NCI-H1048 (cell line): Measurements from ENCODE around the gene MAMSTR.
A peak's percentile ranks its signal among the peaks of the same experiment; 100 is the strongest.
"Not testable (repeated sequence)": the region's sequence is repeated elsewhere in the genome, so short reads cannot be mapped to it uniquely, and the experiment has no call there.

Source experiments
- DNase-seq: peaks from one replicate; lab custom pipeline; 2025; lab: John Stamatoyannopoulos, UW

The MAMSTR gene

DNA sequence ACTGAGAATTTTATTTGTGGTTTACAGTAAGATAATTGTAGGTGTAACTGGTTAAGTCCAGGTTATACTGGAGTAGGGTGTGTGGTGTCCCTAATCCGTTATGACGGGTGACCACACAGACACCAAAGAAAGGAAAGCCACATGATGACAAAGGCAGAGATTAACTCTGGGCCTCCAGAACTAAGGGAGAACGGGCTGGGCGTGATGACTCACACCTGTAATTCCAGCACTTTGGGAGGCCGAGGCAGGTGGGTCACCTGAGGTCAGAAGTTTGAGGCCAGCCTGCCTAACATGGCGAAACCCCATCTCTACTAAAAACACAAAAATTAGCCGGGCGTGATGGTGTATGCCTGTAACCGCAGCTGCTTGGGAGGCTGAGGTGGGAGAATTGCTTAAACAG lies 33.9 kb downstream of the MAMSTR start:
- no peak for DNase-seq

DNA sequence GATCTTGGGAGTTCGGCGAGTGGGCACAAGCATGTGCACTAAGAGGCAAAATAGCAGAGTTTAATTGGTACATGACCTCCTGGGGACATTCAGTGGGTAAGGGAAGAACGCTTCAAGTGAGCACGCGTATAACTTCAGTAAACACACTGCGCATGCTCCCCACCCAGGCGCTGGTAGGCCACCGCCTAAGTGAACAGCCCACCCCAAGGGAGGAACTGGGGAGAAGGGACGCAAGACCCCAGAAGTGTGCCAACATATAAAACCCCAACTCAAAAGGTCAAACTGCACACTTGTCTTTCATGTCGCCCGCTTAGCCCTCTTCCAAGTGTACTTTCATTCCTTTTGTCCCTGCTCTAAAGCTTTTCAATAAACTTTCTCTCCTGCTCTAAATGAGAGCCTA lies 36.2 kb downstream of the MAMSTR start:
- DNase-seq, result no peak

DNA sequence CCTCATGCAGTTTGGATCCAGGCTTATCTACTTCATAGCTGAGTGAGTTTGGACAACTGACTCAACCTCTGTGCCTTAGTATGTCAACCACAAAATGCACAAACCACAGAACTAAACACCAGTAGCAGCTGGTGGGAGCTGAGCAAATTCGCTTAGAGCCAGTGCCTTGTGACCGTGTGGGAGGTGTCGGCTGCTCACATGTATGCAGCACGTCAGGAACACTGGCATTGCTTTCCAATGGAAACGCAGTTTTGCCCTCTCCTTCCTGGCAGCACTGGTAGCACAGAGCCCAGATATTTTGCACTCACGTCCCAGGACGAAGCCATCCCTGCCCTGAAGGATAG lies 38.4 kb downstream of the MAMSTR start:
- no peak for DNase-seq

DNA sequence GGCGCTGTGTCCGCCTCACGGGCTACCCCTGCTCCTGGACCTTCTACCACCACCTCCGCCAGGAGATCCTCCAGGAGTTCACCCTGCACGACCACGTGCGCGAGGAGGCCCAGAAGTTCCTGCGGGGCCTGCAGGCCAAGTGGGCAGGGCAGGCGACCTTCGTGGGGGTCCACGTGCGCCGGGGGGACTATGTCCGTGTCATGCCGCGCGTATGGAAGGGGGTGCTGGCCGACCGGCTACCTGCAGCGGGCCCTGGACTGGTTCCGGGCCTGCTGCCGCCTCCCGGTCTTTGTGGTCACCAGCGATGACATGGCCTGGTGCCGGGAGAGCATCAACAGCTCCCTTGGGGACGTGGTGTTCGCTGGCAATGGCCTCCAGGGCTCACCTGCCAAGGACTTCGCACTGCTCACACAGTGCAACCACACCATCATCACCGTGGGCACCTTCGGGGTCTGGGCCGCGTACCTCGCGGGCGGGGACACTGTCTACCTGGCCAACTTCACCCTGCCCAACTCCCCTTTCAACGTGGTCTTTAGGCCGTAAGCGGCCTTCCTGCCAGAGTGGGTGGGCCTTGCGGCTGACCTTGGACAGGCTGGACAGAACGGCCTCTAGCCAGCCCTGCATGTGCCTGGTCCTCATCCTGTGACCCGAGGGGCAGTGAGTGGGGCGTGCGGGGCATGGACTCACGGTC lies 38.9 kb downstream of the MAMSTR start:
- DNase-seq, result no peak

DNA sequence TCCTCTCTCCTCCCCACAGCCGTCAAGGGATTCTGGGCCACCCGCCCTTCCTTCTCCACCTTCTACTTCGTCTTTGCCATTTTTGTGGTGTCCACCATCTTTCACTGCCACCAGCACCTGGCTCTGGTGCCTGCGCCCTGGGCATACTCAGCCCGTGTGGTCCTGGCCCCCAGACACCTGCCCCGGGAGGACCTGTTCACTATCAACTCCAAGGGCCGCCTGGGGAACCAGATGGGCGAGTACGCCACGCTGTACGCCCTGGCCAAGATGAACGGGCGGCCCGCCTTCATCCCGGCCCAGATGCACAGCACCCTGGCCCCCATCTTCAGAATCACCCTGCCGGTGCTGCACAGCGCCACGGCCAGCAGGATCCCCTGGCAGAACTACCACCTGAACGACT lies 39.5 kb downstream of the MAMSTR start:
- not testable (repeated sequence) for DNase-seq

DNA sequence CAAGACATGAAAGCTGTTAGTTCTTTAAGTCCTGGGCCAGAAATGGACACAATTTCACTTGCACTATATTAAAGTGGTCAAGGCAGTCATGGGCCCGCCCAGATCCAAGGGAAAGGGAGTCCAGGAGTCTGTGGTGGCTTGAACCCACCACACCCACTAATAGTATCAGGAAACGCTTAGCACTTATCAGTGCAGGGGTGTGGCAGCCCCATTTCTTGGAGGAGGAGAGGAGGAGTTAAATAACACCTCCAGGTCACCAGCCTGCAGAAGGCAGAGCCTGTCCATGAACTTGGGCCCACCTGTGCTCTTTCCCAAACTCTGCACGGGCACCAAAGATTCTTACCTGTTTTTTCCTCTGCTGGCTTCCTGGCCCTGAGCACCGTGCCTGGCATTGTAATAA lies 41.3 kb downstream of the MAMSTR start:
- no peak for DNase-seq

DNA sequence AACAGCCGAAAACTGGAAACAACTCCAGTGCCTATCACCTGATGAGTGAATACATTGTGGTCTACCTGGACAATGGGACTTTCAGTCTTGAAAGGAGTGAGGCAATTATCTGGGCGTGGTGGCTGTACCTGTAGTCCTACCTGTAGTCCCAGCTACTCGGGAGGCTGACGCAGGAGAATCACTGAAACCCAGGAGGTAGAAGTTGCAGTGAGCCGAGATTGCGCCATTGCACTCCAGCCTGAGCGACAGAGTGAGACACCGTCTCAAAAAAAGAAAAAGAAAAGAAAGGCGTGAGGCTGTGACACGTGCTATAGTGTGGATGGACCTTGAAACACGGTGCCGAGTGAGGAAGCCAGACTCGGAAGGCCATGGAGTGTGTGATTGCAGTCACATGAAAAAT lies 42.6 kb downstream of the MAMSTR start:
- no peak for DNase-seq

DNA sequence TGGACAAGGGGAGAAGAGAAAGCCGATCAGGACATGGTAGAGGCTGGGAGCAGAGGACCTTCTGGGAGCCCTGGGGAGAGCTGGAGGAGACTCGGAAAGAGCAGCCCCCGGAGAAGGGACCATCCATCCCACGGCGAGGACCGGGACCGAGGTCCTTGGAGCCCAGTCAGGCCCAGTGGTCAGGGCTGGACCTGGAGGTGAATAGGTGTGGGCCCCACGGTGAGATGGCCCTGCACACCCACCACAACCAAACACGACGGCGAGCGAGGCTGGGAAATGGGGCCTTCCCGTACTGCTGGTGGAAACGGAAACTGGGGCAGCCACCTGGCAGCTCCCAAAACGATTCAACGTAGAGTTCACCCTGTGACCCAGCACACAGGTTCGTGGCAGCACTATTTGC lies 43.0 kb downstream of the MAMSTR start:
- DNase-seq, result no peak

DNA sequence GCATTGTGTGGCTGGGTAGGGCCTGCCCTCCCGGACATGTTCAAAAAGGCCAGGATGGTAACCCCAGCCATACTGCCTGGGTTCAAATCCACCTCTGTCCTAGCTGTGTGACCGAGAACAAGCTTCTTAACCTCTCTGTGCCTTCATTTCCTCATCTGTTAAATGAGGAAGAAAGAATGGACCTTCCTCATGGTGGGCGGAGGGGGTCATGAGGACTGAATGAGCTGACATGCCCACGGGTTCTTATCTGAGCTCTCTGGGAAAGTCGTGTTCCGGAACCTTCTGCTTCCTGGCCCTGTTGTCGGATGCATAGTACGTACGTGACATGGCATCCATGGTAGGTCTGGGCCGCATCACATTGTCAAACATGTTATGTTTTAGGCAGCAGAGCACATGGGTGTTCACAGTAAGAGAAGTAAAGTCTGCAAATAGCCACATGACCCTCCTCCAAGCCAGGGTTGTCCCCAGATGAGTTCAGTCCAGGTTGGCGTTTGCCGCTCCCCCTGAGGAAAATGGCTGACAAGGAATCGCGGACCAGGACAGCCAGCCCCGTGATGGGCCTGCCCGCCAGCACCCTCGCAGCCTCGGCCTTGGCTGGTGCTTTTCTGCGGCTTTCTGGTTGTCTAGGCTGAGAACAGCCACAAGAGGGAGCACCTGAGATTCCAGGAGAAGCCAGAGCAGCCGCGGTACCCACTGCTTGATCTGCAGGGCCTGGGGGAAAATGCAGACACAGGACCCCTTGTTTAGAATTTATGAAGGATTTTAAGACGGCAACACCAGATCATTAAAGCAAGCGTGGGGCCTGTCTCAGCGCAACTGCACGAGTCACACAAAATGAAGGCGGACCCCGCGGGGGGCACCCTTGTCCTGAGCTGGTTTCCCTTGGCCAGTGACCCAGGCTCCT lies 44.4 kb downstream of the MAMSTR start:
- peak; percentile 73 for DNase-seq

DNA sequence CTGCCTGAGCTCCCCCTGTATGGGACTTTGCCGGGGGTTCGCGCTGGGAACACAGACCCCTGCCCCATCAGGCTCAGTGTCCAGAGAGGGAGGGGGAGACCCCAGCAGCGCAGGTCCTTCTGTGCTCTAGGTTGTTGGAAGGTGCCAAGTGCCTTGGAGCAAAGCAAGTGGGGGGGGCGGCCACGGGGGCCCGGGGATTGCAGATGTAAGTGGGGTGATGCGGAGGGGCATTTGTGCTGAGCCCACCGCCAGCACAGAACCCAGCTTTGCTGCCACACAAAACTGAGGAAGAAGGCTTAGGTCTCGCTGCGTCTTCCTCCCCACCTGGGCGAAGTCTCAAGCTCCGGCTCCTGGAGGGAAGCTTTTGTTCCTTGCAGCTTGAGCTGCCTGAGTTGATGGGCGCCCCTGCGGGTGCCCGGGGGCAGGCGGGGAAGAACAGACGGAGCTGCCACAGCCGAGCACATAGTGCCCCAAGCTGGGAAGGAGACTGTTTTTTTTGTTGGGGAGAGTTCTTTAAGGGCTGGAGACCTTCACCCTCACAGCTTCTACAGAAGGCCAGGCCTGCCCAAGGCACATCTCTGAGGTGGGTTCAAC lies 45.2 kb downstream of the MAMSTR start:
- DNase-seq, result no peak

DNA sequence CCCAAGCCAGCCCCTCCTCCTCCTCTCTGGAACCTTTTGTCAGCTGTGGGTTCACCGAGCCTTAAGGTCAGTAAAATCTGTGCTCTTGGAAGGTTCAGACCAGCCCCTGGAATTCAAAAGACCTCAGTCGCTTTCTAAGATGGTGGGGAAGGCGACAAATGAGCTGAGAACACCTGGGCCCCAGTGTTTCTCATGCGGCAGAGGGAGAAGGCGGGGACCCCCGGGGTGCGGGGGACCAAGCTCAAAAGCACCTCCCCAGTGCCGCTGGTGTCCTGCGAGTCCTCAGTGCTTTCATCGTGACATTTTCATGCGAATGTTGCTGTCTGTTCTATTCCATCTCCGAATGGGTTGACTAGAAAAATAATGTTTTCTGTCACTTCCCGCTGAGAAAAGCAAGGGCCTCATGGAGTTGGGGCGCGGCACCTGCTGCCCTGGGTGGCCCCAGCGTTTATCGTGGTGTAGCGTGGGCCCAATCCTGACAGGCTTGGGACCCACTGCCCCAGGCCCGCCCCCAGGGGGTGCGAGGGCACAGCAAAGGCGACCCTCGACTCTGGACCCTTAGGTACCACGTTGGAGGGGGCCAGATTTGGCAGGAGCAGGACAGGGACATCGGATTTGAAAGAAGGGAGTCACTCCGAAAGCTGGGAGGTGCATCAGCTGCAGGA lies 46.0 kb downstream of the MAMSTR start:
- DNase-seq, result no peak

DNA sequence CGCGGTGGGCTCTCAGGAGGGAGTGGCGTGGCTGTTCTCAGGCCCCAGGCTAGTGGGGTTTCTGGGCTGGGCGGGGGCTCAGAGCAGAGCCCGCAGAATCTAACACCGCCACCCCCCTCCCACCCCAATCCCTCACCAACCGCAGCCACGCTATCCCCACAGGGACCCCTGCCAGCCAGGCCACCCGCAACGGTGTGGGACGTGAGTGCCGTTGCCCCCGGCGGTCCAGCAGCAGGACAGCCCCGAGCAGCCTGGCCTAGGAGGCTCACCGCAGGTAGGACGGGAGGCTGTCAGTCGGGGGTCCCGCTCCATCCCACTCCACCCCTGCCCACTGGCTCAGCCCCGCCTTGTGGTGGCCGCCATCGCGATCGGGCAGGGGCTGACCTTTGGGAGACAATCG lies 46.5 kb downstream of the MAMSTR start, which contains the start of gene NTN5:
TSS of gene NTN5 (minus strand) at position 24 of the 400 bp plus-strand sequence. CDS start 2,031 bp downstream, outside the sequence.
- no peak for DNase-seq

DNA sequence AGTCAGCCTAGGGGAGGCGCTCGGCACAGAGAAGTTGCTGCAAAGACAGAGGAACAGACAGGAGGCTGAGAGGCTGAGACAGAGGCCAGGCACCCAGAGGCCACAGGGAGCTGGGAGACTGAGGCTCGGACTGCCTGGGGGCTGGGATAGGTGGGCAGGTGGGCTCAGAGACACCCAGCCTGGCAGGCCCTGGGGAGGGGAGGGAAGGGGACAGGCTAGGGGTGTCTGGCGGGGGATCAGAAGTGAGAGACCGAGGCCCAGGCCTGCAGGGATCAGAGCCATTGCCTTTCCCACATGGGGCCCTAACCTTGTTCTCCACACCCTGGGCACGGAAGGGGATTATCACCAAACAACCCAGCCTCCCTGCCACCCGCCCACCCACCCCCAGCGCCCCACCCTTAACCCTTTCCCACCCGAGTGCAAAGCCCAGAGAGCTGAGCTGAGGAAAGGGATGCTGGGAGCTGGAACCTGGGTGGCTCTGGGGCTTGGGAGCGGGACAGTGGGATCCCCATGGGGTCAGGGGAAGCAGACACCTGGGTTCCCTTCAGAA lies 48.0 kb downstream of the MAMSTR start:
- no peak for DNase-seq

DNA sequence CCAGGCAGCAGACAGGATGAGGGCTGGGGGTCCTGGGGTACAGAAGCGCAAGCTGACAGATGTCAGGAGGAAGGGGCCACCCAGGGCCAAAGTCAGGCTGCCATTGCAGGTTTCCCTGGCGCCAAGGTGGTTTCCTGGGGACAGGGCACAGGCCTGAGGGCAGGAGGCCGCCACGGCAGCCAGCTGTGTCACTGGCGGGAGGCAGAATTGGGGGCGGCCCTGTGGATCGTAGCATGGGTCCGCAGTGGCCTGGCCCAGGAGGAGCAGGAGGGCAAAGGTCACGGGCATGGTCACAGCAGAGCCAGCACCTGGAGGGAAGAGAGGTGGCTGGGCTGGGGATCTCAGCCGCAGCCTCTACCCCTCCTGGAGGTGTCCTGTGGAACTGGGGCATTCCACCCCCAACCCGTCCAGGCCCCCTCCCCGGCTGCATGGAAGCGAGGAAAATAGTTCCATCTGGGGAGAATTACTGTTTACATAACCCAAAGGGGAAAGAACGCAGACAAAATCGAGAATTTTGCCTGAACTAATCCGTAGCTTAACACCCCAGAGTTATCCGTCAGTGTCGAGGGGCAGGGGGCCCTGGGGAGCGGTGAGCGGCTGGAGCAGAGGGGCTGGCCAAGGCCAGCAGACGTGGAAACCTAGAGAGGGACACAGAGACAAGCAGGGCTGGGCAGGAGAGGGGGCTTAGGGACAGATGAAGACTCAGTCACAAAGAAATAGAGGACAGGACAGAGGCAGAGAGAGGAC lies 48.7 kb downstream of the MAMSTR start:
- no peak for DNase-seq

DNA sequence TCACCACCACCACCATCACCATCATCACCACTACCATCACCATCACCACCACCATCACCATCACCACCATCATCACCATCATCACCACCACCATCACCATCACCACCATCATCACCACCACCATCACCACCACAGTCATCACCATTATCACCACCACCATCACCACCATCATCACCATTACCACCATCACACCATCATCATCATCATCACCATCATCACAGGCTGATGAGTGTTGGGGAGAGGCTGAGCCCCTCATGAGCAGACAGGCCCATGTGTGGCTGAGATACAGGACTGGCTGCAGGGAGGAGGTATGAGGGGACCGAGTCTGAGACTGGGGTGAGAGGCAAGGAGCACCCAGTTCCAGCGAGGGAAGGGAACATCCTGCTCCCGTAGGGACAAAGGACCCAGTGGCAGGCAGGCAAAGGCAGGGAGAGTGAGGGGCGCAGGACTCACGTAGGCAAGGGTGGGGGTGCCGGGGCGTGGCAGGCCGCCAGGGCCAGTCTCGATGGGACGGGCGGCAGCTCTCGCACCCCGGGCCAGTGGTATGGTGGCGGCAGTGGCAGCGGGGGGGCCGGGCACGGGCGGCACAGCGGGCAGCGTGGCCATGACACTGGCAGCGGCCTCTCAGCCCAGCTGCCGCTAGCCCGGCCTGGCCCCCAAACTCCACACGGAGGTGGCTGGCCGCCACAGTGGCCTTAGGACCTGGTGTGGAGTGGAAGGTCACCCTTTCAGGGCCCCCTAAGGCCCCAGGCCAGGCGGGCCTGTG lies 49.4 kb downstream of the MAMSTR start:
- DNase-seq, result no peak

DNA sequence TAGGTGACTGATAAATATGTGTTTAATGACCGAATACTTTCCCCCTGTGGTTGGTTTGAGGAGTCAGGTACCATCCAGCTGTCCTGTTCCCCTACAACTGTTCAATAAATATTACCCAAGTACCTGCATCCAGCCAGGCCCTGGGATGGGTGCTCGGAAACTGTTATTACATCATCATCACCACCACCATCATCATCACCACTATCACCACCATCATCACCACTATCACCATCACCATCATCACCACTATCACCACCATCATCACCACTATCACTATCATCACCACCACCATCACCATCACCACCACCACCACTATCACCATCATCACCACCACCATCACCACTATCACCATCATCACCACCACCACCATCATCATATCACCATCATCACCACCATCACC lies 50.8 kb downstream of the MAMSTR start:
- DNase-seq, result no peak

DNA sequence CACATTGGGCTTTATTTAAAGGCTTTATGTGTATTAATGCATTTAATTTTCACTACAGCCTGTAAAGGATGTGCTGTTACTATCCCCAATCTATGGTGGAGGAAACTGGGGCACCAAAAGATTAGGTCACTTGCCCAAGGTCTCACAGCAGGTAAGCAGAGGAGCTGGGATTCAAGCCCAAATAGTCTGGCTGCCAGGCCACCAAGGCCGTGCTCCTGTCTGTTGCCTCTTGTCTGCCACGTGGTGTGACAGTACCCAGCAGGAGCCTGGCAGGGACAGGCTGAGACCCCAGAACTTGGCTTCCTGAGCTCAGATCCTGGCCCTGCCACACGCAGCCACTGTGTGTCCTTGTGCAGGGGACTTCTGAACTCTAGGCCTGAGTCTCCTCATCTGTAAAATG lies 51.2 kb downstream of the MAMSTR start:
- no peak for DNase-seq

DNA sequence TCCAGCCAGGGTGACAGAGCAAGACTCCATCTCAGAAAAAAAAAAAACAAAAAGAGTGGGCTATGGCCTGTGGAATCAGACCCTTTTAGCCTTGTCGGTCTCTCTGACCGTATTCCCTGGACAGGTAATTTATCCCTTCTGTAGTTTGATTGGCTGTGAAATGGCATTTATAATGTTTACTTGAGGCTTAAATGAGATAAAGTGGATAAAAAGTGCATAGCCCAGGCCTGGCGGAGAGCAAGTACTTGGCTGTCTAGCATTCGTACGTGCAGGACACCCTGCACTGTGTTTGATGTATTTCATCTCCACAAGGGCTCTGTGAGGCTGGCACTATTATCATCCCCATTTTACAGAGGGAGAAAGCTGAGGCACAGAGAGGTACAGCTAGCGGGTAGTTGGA lies 53.7 kb downstream of the MAMSTR start:
- no peak for DNase-seq

DNA sequence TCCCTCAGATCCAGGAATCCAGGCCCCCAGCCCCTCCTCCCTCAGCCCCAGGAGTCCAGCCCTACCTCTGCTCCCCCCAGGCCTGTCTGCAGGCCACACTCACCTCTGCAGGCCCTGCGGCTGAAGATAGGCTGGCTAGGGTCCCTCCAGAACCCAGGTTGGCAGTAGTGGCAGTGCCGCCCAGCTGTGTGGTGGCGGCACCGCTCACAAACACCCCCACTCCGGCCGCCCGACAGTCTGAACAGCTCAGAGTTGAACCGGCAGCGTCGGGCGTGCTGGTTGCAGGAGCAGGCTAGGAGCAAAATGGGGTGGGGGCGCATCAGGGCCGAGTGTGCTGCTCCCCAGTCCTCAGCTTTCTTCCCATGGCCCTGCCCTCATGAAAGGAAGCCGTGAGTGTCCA lies 55.0 kb downstream of the MAMSTR start:
- no peak for DNase-seq

DNA sequence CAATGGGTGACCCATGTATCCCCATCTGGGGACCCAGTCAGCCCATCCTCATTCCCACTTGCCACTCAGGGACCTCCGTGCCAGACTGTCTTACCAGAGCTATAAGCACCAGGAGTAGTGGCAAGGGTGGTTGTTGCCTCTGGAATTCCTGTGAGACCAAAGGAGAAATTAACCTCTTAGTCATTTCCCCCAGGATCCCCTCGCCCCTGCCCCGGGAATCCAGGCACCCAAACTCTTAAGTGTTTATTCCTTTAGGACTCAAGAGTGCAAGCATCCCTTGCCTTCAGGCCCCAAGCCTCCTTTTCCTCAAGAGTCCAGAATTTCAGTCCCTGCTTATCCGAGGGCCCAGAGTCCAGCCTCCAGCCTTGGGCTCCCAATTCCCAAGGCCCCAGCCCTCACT lies 55.9 kb downstream of the MAMSTR start:
- no peak for DNase-seq
